Activated CD8-positive, alpha-beta T cell treated with anti-CD3 and anti-CD28 coated beads for 36 hours (primary cell): ENCODE data around the gene OOSP1. TPM values are rescaled to one million over a fixed set of nuclear protein-coding genes. Genes with fewer than 3 reads are reported as not detected.

Source experiments
- ATAC-seq: fragments of 200-7000 bp; cut with Tn5 transposase; one replicate; pipeline ENCODE4 v1.10.0; 2021; ENCODE audit warnings: mild to moderate bottlenecking, moderate library complexity
- CTCF ChIA-PET: fragments of 350-600 bp; sonication (Branson Sonifier 250); formaldehyde crosslinking; loops from one replicate; lab custom pipeline; 2021; ENCODE audit warnings: antibody characterized with exemption; lab: Charles Lee
- POLR2A ChIA-PET: fragments of 350-600 bp; sonication (Branson Sonifier 250); formaldehyde crosslinking; loops from one replicate; lab custom pipeline; 2021; ENCODE audit warnings: antibody characterized with exemption; lab: Charles Lee
- DNase-seq: peaks from one replicate; pipeline ENCODE4 v3.0.0-alpha.2; 2020
- H3K27ac Mint-ChIP-seq: one replicate; pipeline ENCODE4 v1.8.0; 2021; ENCODE audit warnings: mild to moderate bottlenecking, mixed read lengths
- H3K27me3 Mint-ChIP-seq: one replicate; pipeline ENCODE4 v1.8.0; 2021; ENCODE audit warnings: mixed read lengths
- H3K36me3 Mint-ChIP-seq: one replicate; pipeline ENCODE4 v1.8.0; 2021; ENCODE audit warnings: low read depth, mixed read lengths
- H3K4me1 Mint-ChIP-seq: one replicate; pipeline ENCODE4 v1.8.0; 2021; ENCODE audit warnings: low read depth, mixed read lengths
- H3K4me3 Mint-ChIP-seq: one replicate; pipeline ENCODE4 v1.8.0; 2021; ENCODE audit warnings: mild to moderate bottlenecking, moderate library complexity, mixed read lengths
- H3K9me3 Mint-ChIP-seq: one replicate; pipeline ENCODE4 v1.8.0; 2021; ENCODE audit warnings: mixed read lengths
- CTCF ChIP-seq: fragments of 200-600 bp; IDR thresholded peaks from one replicate; pipeline ENCODE4 v1.8.0; 2022; ENCODE audit warnings: antibody characterized with exemption, mild to moderate bottlenecking
- intact Hi-C: fragments of 100-400 bp; cut with micrococcal nuclease; formaldehyde crosslinking; loops from one replicate; pipeline ENCODE4 v1.10.0; 2022
- total RNA-seq, 2 experiments: library from RNA; stranded (reverse); gene quantifications; one replicate each; pipeline ENCODE4 v1.2.3, GENCODE V29; 2021

The OOSP1 gene
- total RNA-seq, 2 experiments from 2014 or later: not detected

- no peak for ATAC-seq
- intact Hi-C loops: no loop called here
- TF ChIP-seq CTCF: no peak
- POLR2A ChIA-PET: no interaction called here
- Mint-ChIP-seq H3K36me3 (no peaks in the 10 kb centered on the region), H3K4me1 (no peaks in the 10 kb centered on the region), H3K9me3 (peaks cover 8% of the 10 kb centered on the region), H3K27me3 (peaks cover 8% of the 10 kb centered on the region), H3K27ac (no peak overlapping the region), H3K4me3 (no peak overlapping the region)
- CTCF ChIA-PET: no interaction called here
- no peak for DNase-seq
Measured at GRCh38 chr11:59992425-59992824, 54.2 kb downstream of the OOSP1 start.

- Mint-ChIP-seq H3K4me1 (no peaks in the 10 kb centered on the region), H3K27me3 (peaks cover 16% of the 10 kb centered on the region), H3K4me3 (no peak overlapping the region), H3K36me3 (no peaks in the 10 kb centered on the region), H3K27ac (no peak overlapping the region), H3K9me3 (no peaks in the 10 kb centered on the region)
- DNase-seq (no peak), ATAC-seq (no peak)
- no peak for TF ChIP-seq CTCF
- ChIA-PET CTCF (no interaction called here), POLR2A (no interaction called here)
- intact Hi-C loops: no loop called here
Measured at GRCh38 chr11:59997800-59998199, 59.6 kb downstream of the OOSP1 start.

- no peak for TF ChIP-seq CTCF
- Mint-ChIP-seq H3K9me3 (no peaks in the 10 kb centered on the region), H3K27me3 (peaks cover 12% of the 10 kb centered on the region), H3K27ac (no peak overlapping the region), H3K36me3 (no peaks in the 10 kb centered on the region), H3K4me3 (no peak overlapping the region), H3K4me1 (no peaks in the 10 kb centered on the region)
- DNase-seq (no peak), ATAC-seq (no peak)
- POLR2A ChIA-PET: no interaction called here
- intact Hi-C loops: no loop called here
- CTCF ChIA-PET: no interaction called here
Measured at GRCh38 chr11:59999691-60000090, 61.5 kb downstream of the OOSP1 start.

- POLR2A ChIA-PET: no interaction called here
- TF ChIP-seq CTCF: no peak
- Mint-ChIP-seq H3K4me3 (no peak overlapping the region), H3K27ac (no peak overlapping the region), H3K36me3 (no peaks in the 10 kb centered on the region), H3K9me3 (no peaks in the 10 kb centered on the region), H3K4me1 (no peaks in the 10 kb centered on the region), H3K27me3 (peaks cover 11% of the 10 kb centered on the region)
- DNase-seq: no peak
- no peak for ATAC-seq
- intact Hi-C loops: no loop called here
- CTCF ChIA-PET: no interaction called here
Measured at GRCh38 chr11:60003729-60004128, 65.5 kb downstream of the OOSP1 start.

GRCh38 chr11:60005360-60005759 lies 67.1 kb downstream of the OOSP1 start:
- DNase-seq: no peak
- Mint-ChIP-seq H3K9me3 (no peaks in the 10 kb centered on the region), H3K4me3 (no peak overlapping the region), H3K4me1 (no peaks in the 10 kb centered on the region), H3K27me3 (peaks cover 13% of the 10 kb centered on the region), H3K27ac (no peak overlapping the region), H3K36me3 (no peaks in the 10 kb centered on the region)
- POLR2A ChIA-PET: no interaction called here
- TF ChIP-seq CTCF: no peak
- CTCF ChIA-PET: no interaction called here
- no peak for ATAC-seq
- intact Hi-C loops: no loop called here

Other genes starting within 250 kb of the OOSP1 start
- gene OR10V1, start 224.6 kb upstream of the OOSP1 start, total RNA-seq: not detected
- 1 to 10 TPM; 8.3 to 9.5 TPM for gene STX3, start 183.1 kb upstream of the OOSP1 start, total RNA-seq
- gene MRPL16, start 127.7 kb upstream of the OOSP1 start, total RNA-seq: 10 to 100 TPM; 76.4 to 78.7 TPM
- gene CBLIF, start 92.9 kb upstream of the OOSP1 start, total RNA-seq: not detected
- gene TCN1, start 71.9 kb upstream of the OOSP1 start, total RNA-seq: not detected
- not detected for gene OOSP3, start 59.6 kb upstream of the OOSP1 start, total RNA-seq
- gene OOSP4A, start 25.6 kb downstream of the OOSP1 start, total RNA-seq: not detected
- not detected for gene OOSP4B, start 78.7 kb downstream of the OOSP1 start, total RNA-seq
- gene OOSP2, start 102.0 kb downstream of the OOSP1 start, total RNA-seq: not detected
- not detected for gene MS4A3, start 118.2 kb downstream of the OOSP1 start, total RNA-seq
- not detected for gene MS4A2, start 150.2 kb downstream of the OOSP1 start, total RNA-seq
- gene MS4A6A, start 244.7 kb downstream of the OOSP1 start, total RNA-seq: not detected